Measurements from ENCODE around the gene EFCAB6. TPM values are rescaled to one million over a fixed set of nuclear protein-coding genes. Genes with fewer than 3 reads are reported as not detected.

The EFCAB6 gene
- total and polyA plus RNA-seq, 7 experiments from 2014 or later: 0.08 to 1.4 (median 0.39) TPM; not detected in 1

- Histone ChIP-seq H3K27ac (ENCODE audit: low read depth, low read length) (no peak overlapping the region), H3K36me3 (ENCODE audit: control insufficient read depth in 2 of 3, insufficient read depth in 3 of 3, low read length in 3 of 3) (no peaks in the 10 kb centered on the region), H3K27me3 (ENCODE audit: control insufficient read depth in 2 of 2, insufficient read depth in 2 of 2, low read length in 2 of 2) (no peaks in the 10 kb centered on the region), H3K4me1 (ENCODE audit: control insufficient read depth in 2 of 2, insufficient read depth in 2 of 2, low read length in 2 of 2) (no peaks in the 10 kb centered on the region), H3K9me3 (ENCODE audit: control insufficient read depth in 2 of 3, low read length in 3 of 3) (no peaks in the 10 kb centered on the region), H3K4me3 (ENCODE audit: low read length) (no peak overlapping the region)
- Mint-ChIP-seq H3K36me3 (no peaks in the 10 kb centered on the region), H3K4me1 (no peaks in the 10 kb centered on the region), H3K27me3 (peaks cover 0 to 45% (median 18%) of the 10 kb centered on the region in 5 donors), H3K27ac (no peak overlapping the region), H3K9me3 (no peaks in the 10 kb centered on the region), H3K4me3 (no peak overlapping the region)
- ChIA-PET CTCF (interaction anchor here (0.7 kb wide), 1 partner anchor 690 kb away, joined by 5 read pairs; no protein-coding TSS in a partner anchor), POLR2A (no interaction called here)
- intact Hi-C loops (cut with micrococcal nuclease): no loop called here
- DNase-seq: no peak
- no peak for ATAC-seq
Observed at GRCh38 chr22:43820651-43821305, 8.7 kb upstream of the EFCAB6 start.

- Mint-ChIP-seq H3K27ac (no peak overlapping the region), H3K4me1 (peaks cover 0 to 2% (median 0%) of the 10 kb centered on the region in 7 donors), H3K4me3 (no peak overlapping the region), H3K36me3 (peaks cover 0 to 3% (median 0%) of the 10 kb centered on the region in 5 donors), H3K27me3 (peaks cover 0 to 41% (median 11%) of the 10 kb centered on the region in 5 donors), H3K9me3 (no peaks in the 10 kb centered on the region)
- Histone ChIP-seq H3K4me1 (ENCODE audit: control insufficient read depth in 2 of 2, insufficient read depth in 2 of 2, low read length in 2 of 2) (no peaks in the 10 kb centered on the region), H3K9me3 (ENCODE audit: control insufficient read depth in 2 of 3, low read length in 3 of 3) (no peaks in the 10 kb centered on the region), H3K4me3 (ENCODE audit: low read length) (no peak overlapping the region), H3K27me3 (ENCODE audit: control insufficient read depth in 2 of 2, insufficient read depth in 2 of 2, low read length in 2 of 2) (no peaks in the 10 kb centered on the region), H3K27ac (ENCODE audit: low read depth, low read length) (no peak overlapping the region), H3K36me3 (ENCODE audit: control insufficient read depth in 2 of 3, insufficient read depth in 3 of 3, low read length in 3 of 3) (no peaks in the 10 kb centered on the region)
- ATAC-seq: no peak
- CTCF ChIA-PET: no interaction called here
- POLR2A ChIA-PET: no interaction called here
- intact Hi-C loops (cut with micrococcal nuclease): loop anchor here (10.0 kb wide), 3 partner anchors 105 to 845 kb away; partner anchors contain the start of genes PARVG (in 1 of the 2) and PNPLA3 (in 1 of the 2)
- no peak for DNase-seq
Observed at GRCh38 chr22:43819931-43820640, 8.0 kb upstream of the EFCAB6 start.

DNA sequence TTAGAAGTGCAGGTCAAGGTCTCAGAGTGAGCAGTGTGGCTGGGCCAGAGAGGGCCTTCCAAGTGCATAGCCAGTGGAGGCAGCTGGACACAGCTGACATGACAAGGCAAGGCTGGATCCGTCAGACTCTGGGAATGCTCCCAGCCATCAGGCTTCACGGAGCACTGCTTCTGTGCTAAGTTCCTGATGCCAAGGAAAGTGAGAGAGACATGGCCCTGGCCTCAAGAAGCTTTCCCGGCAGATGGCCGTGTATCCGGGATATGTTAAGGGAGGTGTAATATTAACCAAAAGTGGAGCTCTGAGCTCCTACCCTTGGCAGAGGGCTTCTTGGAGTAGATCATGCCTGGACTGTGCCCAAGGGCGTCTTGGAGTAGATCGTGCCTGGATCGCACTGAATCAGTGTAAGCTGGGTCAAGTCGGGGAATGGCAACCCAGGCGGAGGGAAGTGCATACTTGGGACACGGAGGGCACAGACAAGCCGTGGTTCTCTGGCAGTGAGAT, 7.4 kb upstream of the EFCAB6 start:
- Histone ChIP-seq H3K4me3 (ENCODE audit: low read length) (no peak overlapping the region), H3K4me1 (ENCODE audit: control insufficient read depth in 2 of 2, insufficient read depth in 2 of 2, low read length in 2 of 2) (no peaks in the 10 kb centered on the region), H3K27ac (ENCODE audit: low read depth, low read length) (no peak overlapping the region), H3K36me3 (ENCODE audit: control insufficient read depth in 2 of 3, insufficient read depth in 3 of 3, low read length in 3 of 3) (no peaks in the 10 kb centered on the region), H3K27me3 (ENCODE audit: control insufficient read depth in 2 of 2, insufficient read depth in 2 of 2, low read length in 2 of 2) (no peaks in the 10 kb centered on the region), H3K9me3 (ENCODE audit: control insufficient read depth in 2 of 3, low read length in 3 of 3) (no peaks in the 10 kb centered on the region)
- H3K4me1 Mint-ChIP-seq: peaks cover 0 to 4% (median under 1%) of the 10 kb centered on the region in 7 donors
- H3K27me3 Mint-ChIP-seq: peaks cover 0 to 37% (median 11%) of the 10 kb centered on the region in 5 donors
- DNase-seq: no peak
- intact Hi-C loops (cut with micrococcal nuclease): loop anchor here (10.0 kb wide), 3 partner anchors 105 to 845 kb away; partner anchors contain the start of genes PARVG (in 1 of the 2) and PNPLA3 (in 1 of the 2)
- ChIA-PET CTCF (no interaction called here), POLR2A (no interaction called here)
- H3K4me3 Mint-ChIP-seq: no peak overlapping the region
- ATAC-seq: no peak
- H3K27ac Mint-ChIP-seq: no peak overlapping the region
- no peaks in the 10 kb centered on the region for H3K9me3 Mint-ChIP-seq
- peaks cover 0 to 6% (median 0%) of the 10 kb centered on the region in 5 donors for H3K36me3 Mint-ChIP-seq

DNA sequence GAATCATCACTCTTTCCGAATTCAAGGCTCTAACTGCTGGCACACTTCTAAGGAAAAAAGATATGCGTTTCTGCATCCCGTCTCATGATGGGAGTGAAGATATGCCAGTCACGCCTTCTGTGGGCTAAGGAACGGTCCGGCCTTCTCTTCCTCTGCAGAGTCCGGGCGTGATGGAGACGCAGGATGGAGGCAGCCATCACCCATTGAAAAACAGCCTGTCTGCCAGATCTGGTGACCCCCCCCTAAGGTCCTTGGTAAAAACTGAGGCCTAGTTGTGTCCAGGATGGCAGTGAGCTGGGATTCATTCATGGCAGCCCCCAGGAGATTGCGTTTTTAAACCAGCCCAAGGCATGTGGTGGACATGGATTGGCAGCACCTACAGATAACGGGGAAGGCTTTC, 6.9 kb upstream of the EFCAB6 start:
- H3K9me3 Mint-ChIP-seq: no peaks in the 10 kb centered on the region
- no peak for ATAC-seq

DNA sequence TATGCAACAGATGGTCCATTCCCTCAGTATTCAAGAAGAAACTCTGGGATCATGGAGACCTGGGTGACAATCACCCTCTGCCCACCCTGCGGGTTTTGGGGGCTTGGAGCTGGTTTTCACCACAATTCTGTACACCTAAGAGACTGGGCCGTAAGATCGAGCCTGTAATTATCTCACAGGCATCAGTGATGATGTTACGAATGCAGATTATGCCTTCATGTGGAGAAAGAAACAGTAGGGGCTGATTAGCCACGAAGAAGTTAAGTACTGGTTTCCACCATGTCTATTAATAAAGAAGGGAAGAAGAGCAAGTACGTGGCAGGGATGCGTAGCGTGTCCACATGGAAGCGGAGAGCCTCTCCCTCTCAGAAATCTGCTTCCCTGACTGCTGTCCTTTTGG, 5.3 kb upstream of the EFCAB6 start:
- no peaks in the 10 kb centered on the region for H3K9me3 Mint-ChIP-seq
- H3K4me1 Mint-ChIP-seq: peaks cover 13 to 21% (median 19%) of the 10 kb centered on the region in 7 donors
- Histone ChIP-seq H3K9me3 (ENCODE audit: control insufficient read depth in 2 of 3, low read length in 3 of 3) (no peaks in the 10 kb centered on the region), H3K27me3 (ENCODE audit: control insufficient read depth in 2 of 2, insufficient read depth in 2 of 2, low read length in 2 of 2) (no peaks in the 10 kb centered on the region), H3K36me3 (ENCODE audit: control insufficient read depth in 2 of 3, insufficient read depth in 3 of 3, low read length in 3 of 3) (peaks cover 0 to under 1% (median 0%) of the 10 kb centered on the region in 3 experiments), H3K4me1 (ENCODE audit: control insufficient read depth in 2 of 2, insufficient read depth in 2 of 2, low read length in 2 of 2) (peaks cover 4 to 10% of the 10 kb centered on the region in 2 donors), H3K4me3 (ENCODE audit: low read length) (no peak overlapping the region), H3K27ac (ENCODE audit: low read depth, low read length) (no peak overlapping the region)
- POLR2A ChIA-PET: no interaction called here
- DNase-seq (no peak), ATAC-seq (no peak)
- H3K4me3 Mint-ChIP-seq: no peak overlapping the region
- H3K27me3 Mint-ChIP-seq: peaks cover 0 to 20% (median 7%) of the 10 kb centered on the region in 5 donors
- intact Hi-C loops (cut with micrococcal nuclease): loop anchor here (10.0 kb wide), 3 partner anchors 107 to 847 kb away; partner anchors contain the start of genes PARVG (in 1 of the 2) and PNPLA3 (in 1 of the 2)
- CTCF ChIA-PET: no interaction called here
- peaks cover 0 to 9% (median 4%) of the 10 kb centered on the region in 5 donors for H3K36me3 Mint-ChIP-seq
- H3K27ac Mint-ChIP-seq: no peak overlapping the region

More for the DNA sequence above, 6.9 kb upstream of the EFCAB6 start:
- peaks cover 4 to 9% (median 5%) of the 10 kb centered on the region in 7 donors for H3K4me1 Mint-ChIP-seq
- peaks cover 0 to 9% (median 4%) of the 10 kb centered on the region in 5 donors for H3K36me3 Mint-ChIP-seq
- H3K4me3 Mint-ChIP-seq: no peak overlapping the region
- Histone ChIP-seq H3K4me3 (ENCODE audit: low read length) (no peak overlapping the region), H3K27ac (ENCODE audit: low read depth, low read length) (no peak overlapping the region), H3K9me3 (ENCODE audit: control insufficient read depth in 2 of 3, low read length in 3 of 3) (no peaks in the 10 kb centered on the region), H3K4me1 (ENCODE audit: control insufficient read depth in 2 of 2, insufficient read depth in 2 of 2, low read length in 2 of 2) (no peaks in the 10 kb centered on the region), H3K27me3 (ENCODE audit: control insufficient read depth in 2 of 2, insufficient read depth in 2 of 2, low read length in 2 of 2) (no peaks in the 10 kb centered on the region), H3K36me3 (ENCODE audit: control insufficient read depth in 2 of 3, insufficient read depth in 3 of 3, low read length in 3 of 3) (no peaks in the 10 kb centered on the region)
- POLR2A ChIA-PET: no interaction called here
- DNase-seq: no peak
- no peak overlapping the region for H3K27ac Mint-ChIP-seq
- CTCF ChIA-PET: no interaction called here
- peaks cover 0 to 32% (median 11%) of the 10 kb centered on the region in 5 donors for H3K27me3 Mint-ChIP-seq
- intact Hi-C loops (cut with micrococcal nuclease): loop anchor here (10.0 kb wide), 3 partner anchors 106 to 846 kb away; partner anchors contain the start of genes PARVG (in 1 of the 2) and PNPLA3 (in 1 of the 2)

GRCh38 chr22:43814264-43814663, 2.2 kb upstream of the EFCAB6 start:
- Mint-ChIP-seq H3K4me3 (peak overlapping the region in 9 of 10 donors; percentile 4 to 98 (median 30)), H3K36me3 (peaks cover 0 to 9% (median 4%) of the 10 kb centered on the region in 5 donors), H3K27me3 (no peaks in the 10 kb centered on the region), H3K27ac (peak overlapping the region in 5 of 9 donors; percentile 4 to 70 (median 36)), H3K4me1 (peaks cover 19 to 35% (median 31%) of the 10 kb centered on the region in 7 donors), H3K9me3 (peaks cover 0 to 4% (median 0%) of the 10 kb centered on the region in 11 donors)
- no peaks in the 10 kb centered on the region for H3K27me3 ChIP-seq (ENCODE audit: control insufficient read depth in 2 of 2, insufficient read depth in 2 of 2, low read length in 2 of 2)
- ChIA-PET CTCF (no interaction called here), POLR2A (no interaction called here)
- DNase-seq (no peak), ATAC-seq (no peak)
- intact Hi-C loops (cut with micrococcal nuclease): loop anchor here (5.0 to 10.0 kb wide), 4 partner anchors 111 to 851 kb away; partner anchors contain the start of genes PARVG (in 1 of the 2), PNPLA3 (in 1 of the 2) and TTLL12 (in 1 of the 2)
- no peak overlapping the region for H3K27ac ChIP-seq (ENCODE audit: low read depth, low read length)
- peaks cover 7 to 10% of the 10 kb centered on the region in 2 donors for H3K4me1 ChIP-seq (ENCODE audit: control insufficient read depth in 2 of 2, insufficient read depth in 2 of 2, low read length in 2 of 2)
- H3K36me3 ChIP-seq (ENCODE audit: control insufficient read depth in 2 of 3, insufficient read depth in 3 of 3, low read length in 3 of 3): peaks cover 0 to 4% (median 0%) of the 10 kb centered on the region in 3 experiments
- no peaks in the 10 kb centered on the region for H3K9me3 ChIP-seq (ENCODE audit: control insufficient read depth in 2 of 3, low read length in 3 of 3)
- H3K4me3 ChIP-seq (ENCODE audit: low read length): no peak overlapping the region

Measured in naive thymus-derived CD4-positive, alpha-beta T cell (primary cell).